Panc1 (cell line): ENCODE measurements around the gene NEIL3.

Experiments used
- POLR2AphosphoS5 ChIP-seq: IDR thresholded peaks from 2 replicates; pipeline ENCODE4 v1.6.1; 2012; ENCODE audit warnings: mild to moderate bottlenecking, low read depth, low read length, moderate library complexity
- TF ChIP-seq, protein P1 (sequence below): fragments of 450-650 bp; IDR thresholded peaks from 2 replicates; pipeline ENCODE4 v1.5.1; 2017; ENCODE audit warnings: mild to moderate bottlenecking

DNA sequence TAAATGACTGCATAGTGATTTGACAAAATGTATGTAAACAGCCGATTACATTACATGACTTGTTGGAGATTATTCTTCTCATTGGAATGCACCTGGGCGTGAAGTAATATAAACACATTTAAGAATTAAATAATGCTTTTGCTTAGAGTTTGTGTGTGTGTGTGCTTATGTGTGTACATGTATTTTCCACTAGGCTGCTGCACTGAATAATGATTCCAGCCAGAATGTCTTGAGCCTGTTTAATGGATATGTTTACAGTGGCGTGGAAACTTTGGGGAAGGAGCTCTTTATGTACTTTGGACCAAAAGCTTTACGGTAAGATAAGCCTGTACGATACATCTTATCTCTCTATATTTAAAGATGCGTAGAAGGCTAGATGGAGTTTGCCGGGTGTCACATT lies 12.6 kb downstream of the NEIL3 start:
- TF ChIP-seq, protein P1, sequence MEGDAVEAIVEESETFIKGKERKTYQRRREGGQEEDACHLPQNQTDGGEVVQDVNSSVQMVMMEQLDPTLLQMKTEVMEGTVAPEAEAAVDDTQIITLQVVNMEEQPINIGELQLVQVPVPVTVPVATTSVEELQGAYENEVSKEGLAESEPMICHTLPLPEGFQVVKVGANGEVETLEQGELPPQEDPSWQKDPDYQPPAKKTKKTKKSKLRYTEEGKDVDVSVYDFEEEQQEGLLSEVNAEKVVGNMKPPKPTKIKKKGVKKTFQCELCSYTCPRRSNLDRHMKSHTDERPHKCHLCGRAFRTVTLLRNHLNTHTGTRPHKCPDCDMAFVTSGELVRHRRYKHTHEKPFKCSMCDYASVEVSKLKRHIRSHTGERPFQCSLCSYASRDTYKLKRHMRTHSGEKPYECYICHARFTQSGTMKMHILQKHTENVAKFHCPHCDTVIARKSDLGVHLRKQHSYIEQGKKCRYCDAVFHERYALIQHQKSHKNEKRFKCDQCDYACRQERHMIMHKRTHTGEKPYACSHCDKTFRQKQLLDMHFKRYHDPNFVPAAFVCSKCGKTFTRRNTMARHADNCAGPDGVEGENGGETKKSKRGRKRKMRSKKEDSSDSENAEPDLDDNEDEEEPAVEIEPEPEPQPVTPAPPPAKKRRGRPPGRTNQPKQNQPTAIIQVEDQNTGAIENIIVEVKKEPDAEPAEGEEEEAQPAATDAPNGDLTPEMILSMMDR = no peak
- no peak for TF ChIP-seq POLR2AphosphoS5
